ENCODE results near the gene KIAA0513.

DNA sequence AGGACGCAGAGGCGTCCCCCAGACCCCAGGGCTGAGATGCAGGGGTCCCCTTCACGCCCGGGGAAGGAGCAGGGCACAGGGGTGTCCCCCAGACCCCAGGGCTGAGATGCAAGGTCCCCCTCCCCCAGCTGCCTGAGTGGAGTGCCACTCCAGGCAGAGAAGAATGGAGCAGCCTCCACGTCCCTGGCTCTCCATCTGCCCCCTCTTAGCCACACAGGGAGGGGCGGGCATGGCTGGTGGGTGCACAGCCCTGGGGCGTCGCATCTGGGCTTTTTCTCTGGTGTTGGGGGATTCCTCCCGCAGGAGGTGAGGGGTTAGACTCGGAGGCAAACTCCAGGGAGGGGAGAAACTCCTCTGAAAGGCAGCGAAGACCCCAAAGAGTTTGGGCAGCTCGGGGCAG lies 67.2 kb downstream of the KIAA0513 start:
- no peak for TF ChIP-seq CTCF (IDR thresholded peaks at IDR 0.05)
- TF ChIP-seq POLR2AphosphoS5 (IDR thresholded peaks at IDR 0.05; ENCODE audit: low read depth, low read length): no peak
- no peak for TF ChIP-seq REST (IDR thresholded peaks at IDR 0.05; ENCODE audit: insufficient read depth in 1 of 2, low read depth in 2 of 2, low read length in 1 of 2)
- no peak for TF ChIP-seq SIN3A (IDR thresholded peaks at IDR 0.05; ENCODE audit: borderline replicate concordance, insufficient read depth, low read depth, low read length)
